ENCODE data around the gene TCF3. TPM values are rescaled to one million over a fixed set of nuclear protein-coding genes. Genes with fewer than 3 reads are reported as not detected.
A peak's percentile ranks its signal among the peaks of the same experiment; 100 is the strongest.

TCF3 gene
- total and polyA plus RNA-seq, 4 donors = 5.2 to 119 (median 12.8) TPM

DNA sequence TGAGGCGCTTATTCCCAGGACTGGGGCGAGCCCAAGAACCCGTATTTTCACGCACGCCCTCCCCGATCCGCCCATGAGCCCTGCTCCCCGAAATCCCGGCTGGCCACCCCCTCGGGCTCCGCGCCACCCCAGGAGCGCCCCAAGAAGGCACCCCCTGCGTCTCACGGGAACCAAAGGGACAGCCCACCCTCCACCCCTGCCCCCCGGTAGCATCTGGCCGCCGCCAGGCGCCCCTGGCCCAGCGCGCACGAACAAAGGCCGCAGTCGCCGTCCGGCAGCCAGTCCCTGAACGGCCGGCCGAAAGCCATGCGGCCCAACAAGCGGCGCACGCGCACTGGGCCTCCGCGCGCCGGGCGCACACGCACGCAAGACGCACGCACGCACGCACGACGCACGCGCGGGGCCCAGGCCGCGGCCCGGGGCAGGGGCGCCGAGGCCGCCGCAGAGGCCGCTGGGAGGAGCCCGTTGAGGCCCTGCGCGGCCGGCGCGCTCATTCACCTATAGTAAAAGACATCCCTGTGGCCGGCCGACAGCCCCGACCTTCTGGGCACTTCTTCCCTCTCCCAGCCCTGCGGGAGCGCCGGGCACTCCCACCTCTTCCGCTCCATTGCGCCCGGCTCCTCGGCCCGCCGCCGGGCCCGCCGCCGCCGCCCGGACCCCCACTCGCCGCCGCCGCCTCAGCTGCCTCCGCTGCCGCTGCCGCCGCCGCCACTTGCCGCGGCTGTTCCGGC lies 60.2 kb downstream of the TCF3 start:
- Histone ChIP-seq H3K4me1 (ENCODE audit: control insufficient read depth in 4 of 4, insufficient read depth in 4 of 4, low read length in 3 of 4) (peaks cover 13 to 45% (median 29%) of the 10 kb centered on the region in 4 donors), H3K9ac (ENCODE audit: low read depth in 1 of 2, low read length in 2 of 2) (peak overlapping the region; percentile 81 to 99), H3K4me3 (ENCODE audit: low read depth in 1 of 3, low read length in 3 of 3) (peak overlapping the region; percentile 77 to 97 (median 85)), H3K36me3 (ENCODE audit: control insufficient read depth in 4 of 4, insufficient read depth in 3 of 4, low read depth in 1 of 4, low read length in 3 of 4) (peaks cover under 1 to 4% (median under 1%) of the 10 kb centered on the region in 4 donors), H3K27me3 (ENCODE audit: control insufficient read depth in 4 of 4, insufficient read depth in 4 of 4, low read length in 3 of 4) (no peaks in the 10 kb centered on the region), H3K9me3 (ENCODE audit: control insufficient read depth in 4 of 4, low read length in 3 of 4) (no peaks in the 10 kb centered on the region), H3K27ac (ENCODE audit: low read depth in 1 of 2, low read length in 2 of 2) (peak overlapping the region; percentile 84 to 96)
- peak; percentile 86 for DNase-seq (ENCODE audit: low spot score)
- WGBS = under 1% methylated on average over 94 of the region's 94 CpGs
- TF ChIP-seq, protein P1, sequence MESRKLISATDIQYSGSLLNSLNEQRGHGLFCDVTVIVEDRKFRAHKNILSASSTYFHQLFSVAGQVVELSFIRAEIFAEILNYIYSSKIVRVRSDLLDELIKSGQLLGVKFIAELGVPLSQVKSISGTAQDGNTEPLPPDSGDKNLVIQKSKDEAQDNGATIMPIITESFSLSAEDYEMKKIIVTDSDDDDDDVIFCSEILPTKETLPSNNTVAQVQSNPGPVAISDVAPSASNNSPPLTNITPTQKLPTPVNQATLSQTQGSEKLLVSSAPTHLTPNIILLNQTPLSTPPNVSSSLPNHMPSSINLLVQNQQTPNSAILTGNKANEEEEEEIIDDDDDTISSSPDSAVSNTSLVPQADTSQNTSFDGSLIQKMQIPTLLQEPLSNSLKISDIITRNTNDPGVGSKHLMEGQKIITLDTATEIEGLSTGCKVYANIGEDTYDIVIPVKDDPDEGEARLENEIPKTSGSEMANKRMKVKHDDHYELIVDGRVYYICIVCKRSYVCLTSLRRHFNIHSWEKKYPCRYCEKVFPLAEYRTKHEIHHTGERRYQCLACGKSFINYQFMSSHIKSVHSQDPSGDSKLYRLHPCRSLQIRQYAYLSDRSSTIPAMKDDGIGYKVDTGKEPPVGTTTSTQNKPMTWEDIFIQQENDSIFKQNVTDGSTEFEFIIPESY (IDR thresholded peaks at IDR 0.05) = no peak
- TF ChIP-seq YY1 (IDR thresholded peaks at IDR 0.05) (no peak), RXRA (IDR thresholded peaks at IDR 0.05) (no peak)
- TF ChIP-seq, protein P2, sequence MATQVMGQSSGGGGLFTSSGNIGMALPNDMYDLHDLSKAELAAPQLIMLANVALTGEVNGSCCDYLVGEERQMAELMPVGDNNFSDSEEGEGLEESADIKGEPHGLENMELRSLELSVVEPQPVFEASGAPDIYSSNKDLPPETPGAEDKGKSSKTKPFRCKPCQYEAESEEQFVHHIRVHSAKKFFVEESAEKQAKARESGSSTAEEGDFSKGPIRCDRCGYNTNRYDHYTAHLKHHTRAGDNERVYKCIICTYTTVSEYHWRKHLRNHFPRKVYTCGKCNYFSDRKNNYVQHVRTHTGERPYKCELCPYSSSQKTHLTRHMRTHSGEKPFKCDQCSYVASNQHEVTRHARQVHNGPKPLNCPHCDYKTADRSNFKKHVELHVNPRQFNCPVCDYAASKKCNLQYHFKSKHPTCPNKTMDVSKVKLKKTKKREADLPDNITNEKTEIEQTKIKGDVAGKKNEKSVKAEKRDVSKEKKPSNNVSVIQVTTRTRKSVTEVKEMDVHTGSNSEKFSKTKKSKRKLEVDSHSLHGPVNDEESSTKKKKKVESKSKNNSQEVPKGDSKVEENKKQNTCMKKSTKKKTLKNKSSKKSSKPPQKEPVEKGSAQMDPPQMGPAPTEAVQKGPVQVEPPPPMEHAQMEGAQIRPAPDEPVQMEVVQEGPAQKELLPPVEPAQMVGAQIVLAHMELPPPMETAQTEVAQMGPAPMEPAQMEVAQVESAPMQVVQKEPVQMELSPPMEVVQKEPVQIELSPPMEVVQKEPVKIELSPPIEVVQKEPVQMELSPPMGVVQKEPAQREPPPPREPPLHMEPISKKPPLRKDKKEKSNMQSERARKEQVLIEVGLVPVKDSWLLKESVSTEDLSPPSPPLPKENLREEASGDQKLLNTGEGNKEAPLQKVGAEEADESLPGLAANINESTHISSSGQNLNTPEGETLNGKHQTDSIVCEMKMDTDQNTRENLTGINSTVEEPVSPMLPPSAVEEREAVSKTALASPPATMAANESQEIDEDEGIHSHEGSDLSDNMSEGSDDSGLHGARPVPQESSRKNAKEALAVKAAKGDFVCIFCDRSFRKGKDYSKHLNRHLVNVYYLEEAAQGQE (IDR thresholded peaks at IDR 0.05) = peak; percentile 29

DNA sequence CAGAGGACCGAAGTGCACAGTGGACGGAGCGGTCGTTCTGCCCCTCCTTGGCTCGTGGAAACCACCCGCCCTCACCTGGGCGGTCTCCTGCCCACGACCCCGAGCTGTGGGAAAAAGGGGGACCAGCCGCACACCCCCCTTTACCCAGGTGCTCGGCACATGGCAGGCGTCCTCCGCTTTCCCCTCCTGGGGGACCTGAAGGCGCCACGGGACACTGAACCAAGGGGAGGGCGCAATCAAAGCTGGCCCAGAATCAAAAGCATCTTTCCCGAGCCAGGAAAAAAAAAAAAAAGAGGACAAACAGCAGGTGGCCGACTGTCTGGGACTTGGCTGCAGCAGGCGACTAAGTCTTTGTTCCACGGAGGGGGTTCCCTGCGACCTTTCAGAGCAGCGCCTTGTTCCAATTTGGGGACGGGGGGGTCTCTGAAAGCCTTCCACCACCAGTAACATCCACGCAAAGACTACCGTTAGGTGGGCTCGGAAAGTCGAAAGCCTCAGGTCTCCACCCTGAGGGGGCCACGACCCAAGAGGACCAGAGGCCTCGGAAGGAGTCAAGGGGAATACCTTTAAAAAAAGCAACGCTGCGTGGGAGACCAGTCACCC lies 60.9 kb downstream of the TCF3 start:
- no peak for TF ChIP-seq HNF4G (IDR thresholded peaks at IDR 0.05)
- Histone ChIP-seq H3K36me3 (ENCODE audit: control insufficient read depth in 4 of 4, insufficient read depth in 3 of 4, low read depth in 1 of 4, low read length in 3 of 4) (peaks cover 0 to 3% (median 0%) of the 10 kb centered on the region in 4 donors), H3K9ac (ENCODE audit: low read depth in 1 of 2, low read length in 2 of 2) (peak overlapping the region; percentile 81 to 99), H3K9me3 (ENCODE audit: control insufficient read depth in 4 of 4, low read length in 3 of 4) (no peaks in the 10 kb centered on the region), H3K4me3 (ENCODE audit: low read depth in 1 of 3, low read length in 3 of 3) (peak overlapping the region; percentile 77 to 97 (median 85)), H3K27ac (ENCODE audit: low read depth in 1 of 2, low read length in 2 of 2) (peak overlapping the region; percentile 84 to 96), H3K27me3 (ENCODE audit: control insufficient read depth in 4 of 4, insufficient read depth in 4 of 4, low read length in 3 of 4) (no peaks in the 10 kb centered on the region), H3K4me1 (ENCODE audit: control insufficient read depth in 4 of 4, insufficient read depth in 4 of 4, low read length in 3 of 4) (peaks cover 13 to 45% (median 29%) of the 10 kb centered on the region in 4 donors)
- 2% methylated on average over 31 of the region's 31 CpGs for WGBS
- DNase-seq (ENCODE audit: low spot score) = no peak

DNA sequence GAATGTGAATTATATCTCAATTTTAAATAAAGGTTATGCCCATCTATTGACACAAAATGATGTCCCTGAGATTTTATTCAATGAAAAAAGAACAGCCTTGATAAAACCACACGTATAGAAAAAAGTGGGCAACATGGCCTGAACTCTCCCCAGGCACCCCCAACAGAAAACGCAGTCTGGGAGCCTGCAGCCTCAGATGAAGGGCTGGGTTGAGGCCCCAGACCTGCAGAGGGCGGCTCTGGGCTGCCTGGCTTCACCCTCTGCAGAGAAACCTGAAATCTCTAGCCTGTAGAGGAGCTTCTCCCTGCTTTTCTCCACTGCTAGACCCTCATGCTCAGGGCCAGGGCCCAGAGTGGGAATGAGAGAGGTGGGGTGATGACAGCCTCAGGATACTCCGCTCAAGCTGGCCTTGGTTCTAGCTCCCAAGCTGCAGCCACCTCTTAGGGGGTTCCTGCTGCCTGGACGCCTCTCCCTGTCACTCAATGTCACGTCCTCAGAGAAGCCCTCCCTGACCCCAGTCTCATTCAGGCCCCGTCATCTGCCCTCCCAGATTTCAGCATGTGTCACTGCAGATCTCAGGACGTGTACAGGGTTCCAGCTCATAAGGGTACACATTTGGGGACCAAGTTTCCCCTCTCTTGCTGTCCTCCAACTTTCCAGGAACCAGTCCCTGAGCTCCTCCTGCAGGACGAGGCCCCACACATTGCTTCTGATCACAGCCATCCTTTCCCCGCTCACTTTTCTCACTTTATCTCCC lies 61.6 kb downstream of the TCF3 start:
- no peak for DNase-seq (ENCODE audit: low spot score)
- peak overlapping the region; percentile 84 to 96 for H3K27ac ChIP-seq (ENCODE audit: low read depth in 1 of 2, low read length in 2 of 2)
- peaks cover 13 to 45% (median 29%) of the 10 kb centered on the region in 4 donors for H3K4me1 ChIP-seq (ENCODE audit: control insufficient read depth in 4 of 4, insufficient read depth in 4 of 4, low read length in 3 of 4)
- no peaks in the 10 kb centered on the region for H3K27me3 ChIP-seq (ENCODE audit: control insufficient read depth in 4 of 4, insufficient read depth in 4 of 4, low read length in 3 of 4)
- no peaks in the 10 kb centered on the region for H3K9me3 ChIP-seq (ENCODE audit: control insufficient read depth in 4 of 4, low read length in 3 of 4)
- TF ChIP-seq SP1 (IDR thresholded peaks at IDR 0.05) = no peak
- peak in 1 of 2 donors; percentile 20 for TF ChIP-seq RAD21 (IDR thresholded peaks at IDR 0.05)
- H3K9ac ChIP-seq (ENCODE audit: low read depth in 1 of 2, low read length in 2 of 2) = peak overlapping the region; percentile 24 to 99
- WGBS = 33% methylated on average over 10 of the region's 10 CpGs
- peak overlapping the region in 2 of 3 donors; percentile 77 to 97 for H3K4me3 ChIP-seq (ENCODE audit: low read depth in 1 of 3, low read length in 3 of 3)
- H3K36me3 ChIP-seq (ENCODE audit: control insufficient read depth in 4 of 4, insufficient read depth in 3 of 4, low read depth in 1 of 4, low read length in 3 of 4) = peaks cover 0 to 2% (median 0%) of the 10 kb centered on the region in 4 donors
